ENCODE measurements around the gene RPL5.

GRCh38 chr1:92844439-92844838 is 12.6 kb downstream of the RPL5 start:
- TF ChIP-seq CTCF (IDR thresholded peaks at IDR 0.05; ENCODE audit: low read length) (no peak), EZH2phosphoT487 (IDR thresholded peaks at IDR 0.05; ENCODE audit: low read length) (no peak)
